WERI-Rb-1 (cell line): ENCODE results near the gene MPHOSPH9.

ENCODE experiments used
- DNase-seq: peaks from one replicate; pipeline ENCODE4 v3.0.0-alpha.2; 2020
- H3K27ac ChIP-seq: fragments of 250-450 bp; sonication (Bioruptor Pico); 2 replicates; pipeline ENCODE4 v1.5.1; 2020; ENCODE audit warnings: mild to moderate bottlenecking, moderate library complexity
- H3K27me3 ChIP-seq: fragments of 250-450 bp; sonication (Bioruptor Pico); 2 replicates; pipeline ENCODE4 v1.5.1; 2021; ENCODE audit warnings: mild to moderate bottlenecking, low read depth, moderate library complexity; ENCODE audit not compliant: insufficient read depth, severe bottlenecking
- H3K36me3 ChIP-seq: fragments of 250-450 bp; sonication (Bioruptor Pico); 2 replicates; pipeline ENCODE4 v1.5.1; 2020; ENCODE audit warnings: mild to moderate bottlenecking, moderate library complexity
- H3K4me3 ChIP-seq: 2 replicates; pipeline ENCODE4 v1.5.1; 2011; ENCODE audit warnings: low read depth, mild to moderate bottlenecking, control low read depth, low read length
- H3K9me3 ChIP-seq: fragments of 250-450 bp; sonication (Bioruptor Pico); 2 replicates; pipeline ENCODE4 v1.5.1; 2021; ENCODE audit warnings: mild to moderate bottlenecking, moderate library complexity; ENCODE audit not compliant: severe bottlenecking
- TF ChIP-seq, protein P1 (sequence below): IDR thresholded peaks from 2 replicates; pipeline ENCODE4 v1.5.1; 2011; ENCODE audit warnings: low read depth, mild to moderate bottlenecking, control low read depth, inconsistent platforms, low read length

MPHOSPH9 gene

DNA sequence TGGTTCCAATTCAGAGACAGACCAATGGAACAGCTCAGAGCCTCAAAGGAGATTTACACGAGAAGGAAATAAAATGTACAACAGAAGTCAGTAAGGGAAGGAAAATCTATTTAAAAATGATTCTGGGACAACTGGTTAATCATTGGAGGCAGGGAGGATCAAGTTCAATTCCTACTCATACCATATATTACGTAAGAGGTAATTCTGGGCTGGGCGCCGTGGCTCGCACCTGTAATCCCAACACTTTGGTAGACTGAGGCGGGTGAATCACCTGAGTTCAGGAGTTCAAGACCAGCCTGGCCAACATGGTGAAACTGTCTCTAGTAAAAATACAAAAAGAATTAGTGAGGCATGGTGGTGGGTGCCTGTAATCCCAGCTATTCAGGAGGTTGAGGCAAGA lies 45.3 kb downstream of the MPHOSPH9 start:
- Histone ChIP-seq H3K27ac (no peak overlapping the region), H3K27me3 (no peaks in the 10 kb centered on the region), H3K36me3 (peaks cover 83% of the 10 kb centered on the region), H3K4me3 (no peak overlapping the region), H3K9me3 (no peaks in the 10 kb centered on the region)
- no peak for DNase-seq
- TF ChIP-seq, protein P1, sequence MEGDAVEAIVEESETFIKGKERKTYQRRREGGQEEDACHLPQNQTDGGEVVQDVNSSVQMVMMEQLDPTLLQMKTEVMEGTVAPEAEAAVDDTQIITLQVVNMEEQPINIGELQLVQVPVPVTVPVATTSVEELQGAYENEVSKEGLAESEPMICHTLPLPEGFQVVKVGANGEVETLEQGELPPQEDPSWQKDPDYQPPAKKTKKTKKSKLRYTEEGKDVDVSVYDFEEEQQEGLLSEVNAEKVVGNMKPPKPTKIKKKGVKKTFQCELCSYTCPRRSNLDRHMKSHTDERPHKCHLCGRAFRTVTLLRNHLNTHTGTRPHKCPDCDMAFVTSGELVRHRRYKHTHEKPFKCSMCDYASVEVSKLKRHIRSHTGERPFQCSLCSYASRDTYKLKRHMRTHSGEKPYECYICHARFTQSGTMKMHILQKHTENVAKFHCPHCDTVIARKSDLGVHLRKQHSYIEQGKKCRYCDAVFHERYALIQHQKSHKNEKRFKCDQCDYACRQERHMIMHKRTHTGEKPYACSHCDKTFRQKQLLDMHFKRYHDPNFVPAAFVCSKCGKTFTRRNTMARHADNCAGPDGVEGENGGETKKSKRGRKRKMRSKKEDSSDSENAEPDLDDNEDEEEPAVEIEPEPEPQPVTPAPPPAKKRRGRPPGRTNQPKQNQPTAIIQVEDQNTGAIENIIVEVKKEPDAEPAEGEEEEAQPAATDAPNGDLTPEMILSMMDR, result no peak

DNA sequence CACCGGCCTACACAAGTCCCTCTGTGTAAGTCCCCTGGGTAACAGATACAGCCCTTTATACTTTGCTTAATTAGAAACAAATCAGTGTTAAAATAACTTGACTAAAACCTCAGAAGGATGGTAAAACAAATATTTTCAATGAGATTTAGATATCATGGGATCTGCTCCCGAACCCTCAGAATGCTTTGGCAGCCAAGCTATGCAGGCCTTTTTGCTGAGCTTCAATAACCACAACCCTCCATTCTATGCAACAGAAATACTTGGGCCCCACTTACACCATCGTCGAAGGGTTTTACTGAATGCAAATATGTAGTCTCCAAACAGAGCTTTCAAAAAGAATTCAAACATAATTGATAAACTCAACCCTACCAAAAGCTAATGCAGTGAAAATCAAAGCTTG lies 52.8 kb downstream of the MPHOSPH9 start:
- Histone ChIP-seq H3K4me3 (no peak overlapping the region), H3K9me3 (no peaks in the 10 kb centered on the region), H3K27ac (no peak overlapping the region), H3K27me3 (no peaks in the 10 kb centered on the region), H3K36me3 (peaks cover 85% of the 10 kb centered on the region)
- TF ChIP-seq, protein P1, result no peak
- no peak for DNase-seq

DNA sequence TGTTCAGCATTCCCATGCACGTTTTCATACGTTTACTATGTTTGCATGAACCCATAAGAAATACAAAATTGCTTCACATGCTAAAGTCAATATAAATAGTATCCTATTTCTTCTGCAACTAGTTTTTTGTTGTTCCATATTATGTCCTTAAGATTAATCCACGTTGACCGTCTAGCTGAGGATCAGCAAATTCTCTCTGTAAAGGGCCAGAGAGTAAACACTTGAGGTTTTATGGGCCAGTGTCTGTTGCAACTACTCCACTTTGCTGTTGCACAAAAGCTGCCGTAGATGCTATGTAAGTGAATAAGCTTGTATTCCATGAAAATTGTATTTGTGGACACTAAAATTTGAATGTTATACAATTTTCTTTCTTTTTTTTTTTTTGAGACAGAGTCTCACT lies 61.0 kb downstream of the MPHOSPH9 start:
- Histone ChIP-seq H3K36me3 (peaks cover 66% of the 10 kb centered on the region), H3K4me3 (no peak overlapping the region), H3K27ac (no peak overlapping the region), H3K27me3 (no peaks in the 10 kb centered on the region), H3K9me3 (no peaks in the 10 kb centered on the region)
- TF ChIP-seq, protein P1, result no peak
- no peak for DNase-seq

DNA sequence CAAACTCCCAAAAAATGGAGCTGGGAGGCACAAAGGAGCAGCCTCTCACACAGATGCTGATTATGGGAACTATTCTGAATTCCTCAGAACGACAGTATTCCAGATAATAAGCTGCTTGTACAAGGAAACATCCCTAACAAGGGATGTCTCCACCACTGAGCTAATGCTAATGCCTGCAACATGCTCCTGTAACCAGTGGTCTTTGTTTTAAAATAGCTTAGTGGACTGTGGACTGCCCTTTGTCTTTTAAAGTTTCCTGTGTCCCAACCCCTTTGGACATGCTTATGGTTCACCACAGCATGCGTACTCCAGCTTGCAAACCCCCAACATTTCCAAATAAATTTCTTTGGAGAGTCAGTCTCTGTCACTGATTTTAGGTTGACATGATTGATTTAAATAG lies 65.6 kb downstream of the MPHOSPH9 start:
- TF ChIP-seq, protein P1, result no peak
- Histone ChIP-seq H3K27ac (no peak overlapping the region), H3K36me3 (peaks cover 67% of the 10 kb centered on the region), H3K4me3 (no peak overlapping the region), H3K27me3 (no peaks in the 10 kb centered on the region), H3K9me3 (no peaks in the 10 kb centered on the region)
- no peak for DNase-seq

DNA sequence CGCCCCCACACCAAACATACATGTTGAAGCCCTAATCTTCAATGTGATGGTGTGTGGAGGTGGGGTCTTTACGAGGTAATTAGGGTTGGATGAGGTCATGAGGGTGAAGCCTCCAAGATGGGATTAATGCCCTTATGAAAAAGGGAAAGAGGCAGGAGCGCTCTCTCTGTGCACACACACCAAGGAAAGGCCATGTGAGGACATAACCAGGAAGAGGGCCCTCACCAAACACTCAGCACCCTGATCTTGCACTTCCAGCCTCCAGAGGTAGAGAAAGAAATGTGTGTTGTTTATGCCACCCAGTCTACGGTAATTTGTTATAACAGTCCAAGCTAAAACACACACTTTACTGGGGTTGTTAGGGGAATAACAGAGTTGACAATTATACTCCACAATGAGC lies 67.4 kb downstream of the MPHOSPH9 start:
- Histone ChIP-seq H3K9me3 (no peaks in the 10 kb centered on the region), H3K36me3 (peaks cover 59% of the 10 kb centered on the region), H3K27me3 (no peaks in the 10 kb centered on the region), H3K4me3 (no peak overlapping the region), H3K27ac (no peak overlapping the region)
- no peak for DNase-seq
- TF ChIP-seq, protein P1, result no peak

DNA sequence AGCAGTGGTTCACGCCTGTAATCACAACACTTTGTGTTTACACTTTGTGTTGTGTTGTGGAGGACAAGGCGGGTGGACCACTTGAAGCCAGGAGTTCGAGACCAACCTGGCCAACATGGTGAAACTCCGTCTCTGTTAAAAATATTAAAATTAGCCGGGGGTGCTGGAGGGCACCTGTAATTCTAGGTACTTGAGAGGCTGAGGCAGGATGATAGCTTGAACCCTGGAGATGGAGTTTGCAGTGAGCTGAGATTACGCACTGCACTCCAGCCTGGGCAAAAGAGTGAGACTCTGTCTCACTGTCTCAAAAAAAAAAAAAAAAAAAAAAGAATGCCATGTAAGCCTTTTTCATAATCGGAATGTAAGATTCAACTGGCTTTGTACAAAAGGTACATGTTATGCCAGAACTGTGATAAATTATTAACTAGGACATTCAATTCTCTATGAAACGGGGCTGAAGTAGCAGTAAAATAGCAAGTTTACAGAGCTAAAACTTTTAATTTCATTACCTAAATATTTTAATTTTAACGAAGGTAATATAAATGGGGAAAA lies 68.2 kb downstream of the MPHOSPH9 start:
- Histone ChIP-seq H3K27ac (no peak overlapping the region), H3K9me3 (no peaks in the 10 kb centered on the region), H3K27me3 (no peaks in the 10 kb centered on the region), H3K36me3 (peaks cover 60% of the 10 kb centered on the region), H3K4me3 (no peak overlapping the region)
- DNase-seq, result no peak
- TF ChIP-seq, protein P1, result no peak
